Measurements from ENCODE around the gene FLACC1. TPM values are rescaled to one million over a fixed set of nuclear protein-coding genes. Genes with fewer than 3 reads are reported as not detected.

Gene FLACC1
- total and polyA plus RNA-seq, 4 donors = 0.09 to 7.1 (median 1.1) TPM

DNA sequence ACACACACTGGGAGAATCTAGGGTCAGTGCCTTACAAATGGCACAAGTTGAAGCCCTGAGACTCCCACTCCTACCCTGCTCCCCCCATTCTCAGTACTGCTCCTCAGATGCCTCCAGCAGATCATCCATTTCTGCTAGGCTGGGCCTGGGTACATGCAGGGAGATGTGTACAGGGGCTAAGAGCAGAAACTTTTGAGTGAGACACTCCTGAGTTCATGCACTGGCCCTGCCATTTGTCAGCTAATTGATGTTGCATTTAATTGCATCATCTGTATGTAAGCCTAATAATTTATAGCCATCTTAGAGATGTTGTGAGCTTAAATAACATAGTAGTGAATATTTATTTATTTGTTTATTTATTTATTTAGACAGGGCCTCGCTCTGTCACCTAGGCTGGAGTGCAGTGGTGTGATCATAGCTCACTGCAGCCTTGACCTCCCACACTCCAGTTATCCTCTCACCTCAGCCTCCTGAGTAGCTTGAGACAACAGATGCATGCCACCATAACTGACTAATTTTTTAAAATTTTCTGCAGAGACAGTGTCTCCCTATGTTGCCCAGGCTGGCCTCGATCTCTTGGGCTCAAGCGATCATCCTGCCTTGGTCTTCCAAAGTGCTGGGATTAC, 101.6 kb downstream of the FLACC1 start:
- no peaks in the 10 kb centered on the region for H3K27me3 ChIP-seq (ENCODE audit: control insufficient read depth in 4 of 4, insufficient read depth in 4 of 4, low read length in 3 of 4)
- no peak overlapping the region for H3K27ac ChIP-seq (ENCODE audit: low read depth in 1 of 2, low read length in 2 of 2)
- no peak for DNase-seq (ENCODE audit: low spot score)
- peaks cover 0 to 4% (median 1%) of the 10 kb centered on the region in 4 donors for H3K4me1 ChIP-seq (ENCODE audit: control insufficient read depth in 4 of 4, insufficient read depth in 4 of 4, low read length in 3 of 4)
- TF ChIP-seq ATF3 (IDR thresholded peaks at IDR 0.05) = no peak
- no peaks in the 10 kb centered on the region for H3K36me3 ChIP-seq (ENCODE audit: control insufficient read depth in 4 of 4, insufficient read depth in 3 of 4, low read depth in 1 of 4, low read length in 3 of 4)
- H3K4me3 ChIP-seq (ENCODE audit: low read depth in 1 of 3, low read length in 3 of 3) = no peak overlapping the region
- H3K9me3 ChIP-seq (ENCODE audit: control insufficient read depth in 4 of 4, low read length in 3 of 4) = no peaks in the 10 kb centered on the region
- 98% methylated on average over 3 of the region's 3 CpGs for WGBS
- no peak overlapping the region for H3K9ac ChIP-seq (ENCODE audit: low read depth in 1 of 2, low read length in 2 of 2)

DNA sequence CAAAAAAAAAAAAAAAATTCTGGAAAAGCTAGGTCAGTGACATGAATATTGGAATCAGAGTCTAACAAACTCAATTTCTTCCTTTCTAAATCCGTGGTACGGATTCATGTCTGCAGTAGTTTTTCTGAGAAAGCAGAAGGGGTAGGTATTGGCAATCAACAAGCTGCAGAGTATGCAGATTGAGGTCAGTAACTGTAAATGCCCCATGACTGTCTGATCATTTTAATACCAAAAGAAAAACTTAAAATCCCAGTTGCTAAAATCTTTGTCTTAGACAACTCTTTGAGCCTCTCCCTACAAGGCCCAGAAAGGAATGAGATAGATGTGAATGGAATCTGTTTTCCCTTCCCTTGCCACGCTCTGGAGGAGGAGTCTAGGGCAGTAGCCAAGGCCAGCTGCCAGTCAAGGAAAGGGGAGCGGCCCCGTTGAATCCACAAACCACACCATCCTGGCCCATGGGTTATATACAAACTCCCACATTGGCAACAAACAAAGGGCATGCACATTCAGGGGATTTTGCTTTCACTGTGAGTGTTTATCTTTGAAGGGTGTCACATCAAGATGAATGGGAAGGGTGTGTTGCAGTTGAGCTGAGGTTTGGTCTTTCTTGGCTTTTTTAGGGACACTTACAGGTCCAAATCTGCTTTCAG, 102.9 kb downstream of the FLACC1 start:
- 74% methylated on average over 5 of the region's 5 CpGs for WGBS
- no peaks in the 10 kb centered on the region for H3K36me3 ChIP-seq (ENCODE audit: control insufficient read depth in 4 of 4, insufficient read depth in 3 of 4, low read depth in 1 of 4, low read length in 3 of 4)
- no peak for DNase-seq (ENCODE audit: low spot score)
- no peaks in the 10 kb centered on the region for H3K9me3 ChIP-seq (ENCODE audit: control insufficient read depth in 4 of 4, low read length in 3 of 4)
- H3K27me3 ChIP-seq (ENCODE audit: control insufficient read depth in 4 of 4, insufficient read depth in 4 of 4, low read length in 3 of 4) = no peaks in the 10 kb centered on the region
- TF ChIP-seq REST (IDR thresholded peaks at IDR 0.05) (no peak), ATF3 (IDR thresholded peaks at IDR 0.05) (no peak), FOXA2 (IDR thresholded peaks at IDR 0.05) (no peak), RAD21 (IDR thresholded peaks at IDR 0.05) (no peak), EGR1 (IDR thresholded peaks at IDR 0.05; ENCODE audit: low read depth in 2 of 2) (no peak), YY1 (IDR thresholded peaks at IDR 0.05) (no peak), HNF4A (conservative IDR thresholded peaks at IDR 0.05) (no peak), SP1 (IDR thresholded peaks at IDR 0.05) (no peak), RXRA (IDR thresholded peaks at IDR 0.05) (no peak), FOXA1 (IDR thresholded peaks at IDR 0.05) (no peak), HNF4G (IDR thresholded peaks at IDR 0.05) (no peak)
- TF ChIP-seq, protein P1, sequence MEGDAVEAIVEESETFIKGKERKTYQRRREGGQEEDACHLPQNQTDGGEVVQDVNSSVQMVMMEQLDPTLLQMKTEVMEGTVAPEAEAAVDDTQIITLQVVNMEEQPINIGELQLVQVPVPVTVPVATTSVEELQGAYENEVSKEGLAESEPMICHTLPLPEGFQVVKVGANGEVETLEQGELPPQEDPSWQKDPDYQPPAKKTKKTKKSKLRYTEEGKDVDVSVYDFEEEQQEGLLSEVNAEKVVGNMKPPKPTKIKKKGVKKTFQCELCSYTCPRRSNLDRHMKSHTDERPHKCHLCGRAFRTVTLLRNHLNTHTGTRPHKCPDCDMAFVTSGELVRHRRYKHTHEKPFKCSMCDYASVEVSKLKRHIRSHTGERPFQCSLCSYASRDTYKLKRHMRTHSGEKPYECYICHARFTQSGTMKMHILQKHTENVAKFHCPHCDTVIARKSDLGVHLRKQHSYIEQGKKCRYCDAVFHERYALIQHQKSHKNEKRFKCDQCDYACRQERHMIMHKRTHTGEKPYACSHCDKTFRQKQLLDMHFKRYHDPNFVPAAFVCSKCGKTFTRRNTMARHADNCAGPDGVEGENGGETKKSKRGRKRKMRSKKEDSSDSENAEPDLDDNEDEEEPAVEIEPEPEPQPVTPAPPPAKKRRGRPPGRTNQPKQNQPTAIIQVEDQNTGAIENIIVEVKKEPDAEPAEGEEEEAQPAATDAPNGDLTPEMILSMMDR (IDR thresholded peaks at IDR 0.05; ENCODE audit: low read depth, low read length, missing input control) = no peak
- TF ChIP-seq, protein P2, sequence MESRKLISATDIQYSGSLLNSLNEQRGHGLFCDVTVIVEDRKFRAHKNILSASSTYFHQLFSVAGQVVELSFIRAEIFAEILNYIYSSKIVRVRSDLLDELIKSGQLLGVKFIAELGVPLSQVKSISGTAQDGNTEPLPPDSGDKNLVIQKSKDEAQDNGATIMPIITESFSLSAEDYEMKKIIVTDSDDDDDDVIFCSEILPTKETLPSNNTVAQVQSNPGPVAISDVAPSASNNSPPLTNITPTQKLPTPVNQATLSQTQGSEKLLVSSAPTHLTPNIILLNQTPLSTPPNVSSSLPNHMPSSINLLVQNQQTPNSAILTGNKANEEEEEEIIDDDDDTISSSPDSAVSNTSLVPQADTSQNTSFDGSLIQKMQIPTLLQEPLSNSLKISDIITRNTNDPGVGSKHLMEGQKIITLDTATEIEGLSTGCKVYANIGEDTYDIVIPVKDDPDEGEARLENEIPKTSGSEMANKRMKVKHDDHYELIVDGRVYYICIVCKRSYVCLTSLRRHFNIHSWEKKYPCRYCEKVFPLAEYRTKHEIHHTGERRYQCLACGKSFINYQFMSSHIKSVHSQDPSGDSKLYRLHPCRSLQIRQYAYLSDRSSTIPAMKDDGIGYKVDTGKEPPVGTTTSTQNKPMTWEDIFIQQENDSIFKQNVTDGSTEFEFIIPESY (IDR thresholded peaks at IDR 0.05) = no peak
- TF ChIP-seq, protein P3, sequence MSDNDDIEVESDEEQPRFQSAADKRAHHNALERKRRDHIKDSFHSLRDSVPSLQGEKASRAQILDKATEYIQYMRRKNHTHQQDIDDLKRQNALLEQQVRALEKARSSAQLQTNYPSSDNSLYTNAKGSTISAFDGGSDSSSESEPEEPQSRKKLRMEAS (IDR thresholded peaks at IDR 0.05) = no peak
- no peak overlapping the region for H3K27ac ChIP-seq (ENCODE audit: low read depth in 1 of 2, low read length in 2 of 2)
- H3K4me3 ChIP-seq (ENCODE audit: low read depth in 1 of 3, low read length in 3 of 3) = no peak overlapping the region
- peaks cover 0 to 4% (median 0%) of the 10 kb centered on the region in 4 donors for H3K4me1 ChIP-seq (ENCODE audit: control insufficient read depth in 4 of 4, insufficient read depth in 4 of 4, low read length in 3 of 4)
- H3K9ac ChIP-seq (ENCODE audit: low read depth in 1 of 2, low read length in 2 of 2) = no peak overlapping the region
